SK-N-SH treated with all-trans-retinoic acid at 6 μM for 48 hours (cell line): ENCODE results near the gene CDC42EP1.

Source experiments
- ARNTL ChIP-seq: fragments of 450-650 bp; formaldehyde crosslinking; IDR thresholded peaks from 2 replicates; pipeline ENCODE4 v1.5.0; 2020; ENCODE audit warnings: low read depth, mild to moderate bottlenecking, moderate library complexity, borderline replicate concordance
- BACH2 ChIP-seq: fragments of 250-450 bp; sonication (Bioruptor Pico); IDR thresholded peaks from 2 replicates; pipeline ENCODE4 v1.9.0; 2021; ENCODE audit warnings: mild to moderate bottlenecking, borderline replicate concordance
- CREB5 ChIP-seq: fragments of 250-450 bp; sonication (Bioruptor Pico); IDR thresholded peaks from 2 replicates; pipeline ENCODE4 v1.5.1; 2020; ENCODE audit warnings: low read depth, mild to moderate bottlenecking, moderate library complexity
- CSRNP3 ChIP-seq: fragments of 250-450 bp; sonication (Bioruptor Pico); IDR thresholded peaks from 2 replicates; pipeline ENCODE4 v1.5.1; 2021; ENCODE audit warnings: mild to moderate bottlenecking, moderate library complexity
- GLIS3 ChIP-seq: fragments of 250-450 bp; sonication (Bioruptor Pico); IDR thresholded peaks from 2 replicates; pipeline ENCODE4 v1.5.0; 2020; ENCODE audit warnings: mild to moderate bottlenecking, moderate library complexity
- PATZ1 ChIP-seq: fragments of 250-450 bp; sonication (Bioruptor Pico); IDR thresholded peaks from 2 replicates; pipeline ENCODE4 v1.8.0; 2020; ENCODE audit warnings: mild to moderate bottlenecking, moderate library complexity, borderline replicate concordance
- POU6F1 ChIP-seq: fragments of 250-450 bp; sonication (Bioruptor Pico); IDR thresholded peaks from 2 replicates; pipeline ENCODE4 v1.8.0; 2021; ENCODE audit warnings: low read depth, mild to moderate bottlenecking, moderate library complexity, borderline replicate concordance
- RARB ChIP-seq: fragments of 250-450 bp; sonication (Bioruptor Pico); IDR thresholded peaks from 2 replicates; pipeline ENCODE4 v1.8.0; 2021; ENCODE audit warnings: mild to moderate bottlenecking, moderate library complexity
- SNAI2 ChIP-seq: fragments of 250-450 bp; sonication (Bioruptor Pico); IDR thresholded peaks from 2 replicates; pipeline ENCODE4 v1.5.0; 2020; ENCODE audit warnings: mild to moderate bottlenecking, moderate library complexity
- TOX ChIP-seq: fragments of 250-450 bp; sonication (Bioruptor Pico); IDR thresholded peaks from 2 replicates; pipeline ENCODE4 v1.8.0; 2021; ENCODE audit warnings: mild to moderate bottlenecking, moderate library complexity, borderline replicate concordance
- ZC3H10 ChIP-seq: fragments of 250-450 bp; sonication (Bioruptor Pico); IDR thresholded peaks from 2 replicates; pipeline ENCODE4 v1.5.1; 2021; ENCODE audit warnings: mild to moderate bottlenecking, moderate library complexity
- ZFP3 ChIP-seq: fragments of 250-450 bp; sonication (Bioruptor Pico); IDR thresholded peaks from 2 replicates; pipeline ENCODE4 v1.5.0; 2020; ENCODE audit warnings: mild to moderate bottlenecking, moderate library complexity
- ZFP30 ChIP-seq: fragments of 450-650 bp; formaldehyde crosslinking; IDR thresholded peaks from 2 replicates; pipeline ENCODE4 v1.5.0; 2022; ENCODE audit warnings: mild to moderate bottlenecking, moderate library complexity
- ZNF565 ChIP-seq: fragments of 450-650 bp; formaldehyde crosslinking; conservative IDR thresholded peaks from 2 replicates; pipeline ENCODE4 v1.5.0; 2020; ENCODE audit warnings: low read depth, mild to moderate bottlenecking, moderate library complexity

GRCh38 chr22:37517826-37518450 lies 42.3 kb upstream of the CDC42EP1 start:
- no peak for TF ChIP-seq RARB
- TF ChIP-seq PATZ1 (CRISPR knock-in tag), result no peak
- TF ChIP-seq GLIS3 (CRISPR knock-in tag), result no peak
- TF ChIP-seq CSRNP3, result no peak
- no peak for TF ChIP-seq CREB5
- no peak for TF ChIP-seq ZFP3 (CRISPR knock-in tag)
- TF ChIP-seq ZFP30 (CRISPR knock-in tag), result no peak
- no peak for TF ChIP-seq TOX (CRISPR knock-in tag)
- TF ChIP-seq SNAI2, result no peak
- no peak for TF ChIP-seq BACH2 (CRISPR knock-in tag)
- TF ChIP-seq POU6F1, result no peak
- TF ChIP-seq ZNF565 (CRISPR knock-in tag), result no peak
- TF ChIP-seq ZC3H10 (CRISPR knock-in tag), result no peak
- no peak for TF ChIP-seq ARNTL (CRISPR knock-in tag)
